Liver (tissue), 9 donors: ENCODE measurements around the gene LRMDA. TPM values are rescaled to one million over a fixed set of nuclear protein-coding genes. Genes with fewer than 3 reads are reported as not detected.

Experiments
- DNase-seq: peaks from one replicate; pipeline ENCODE4 v3.0.0-alpha.2; 2017; ENCODE audit warnings: low spot score
- H3K27ac ChIP-seq, 2 donors: one replicate each; pipeline ENCODE4 v1.7.0; 2013; ENCODE audit warnings: inconsistent platforms in 2 of 2, low read length in 2 of 2, control low read depth in 1 of 2, low read depth in 1 of 2, mild to moderate bottlenecking in 1 of 2
- H3K27me3 ChIP-seq, 4 donors: one replicate each; pipeline versions ENCODE4 v1.6.1 to v1.7.0; 2013; ENCODE audit warnings: low read length in 3 of 4, inconsistent platforms in 1 of 4, mild to moderate bottlenecking in 1 of 4, moderate library complexity in 1 of 4; ENCODE audit not compliant: control insufficient read depth in 4 of 4, insufficient read depth in 4 of 4
- H3K36me3 ChIP-seq, 4 donors: one replicate each; pipeline versions ENCODE4 v1.6.1 to v1.7.0; 2013; ENCODE audit warnings: low read length in 3 of 4, mild to moderate bottlenecking in 3 of 4, low read depth in 1 of 4, moderate library complexity in 1 of 4; ENCODE audit not compliant: control insufficient read depth in 4 of 4, insufficient read depth in 3 of 4
- H3K4me1 ChIP-seq, 4 donors: one replicate each; pipeline versions ENCODE4 v1.6.1 to v1.7.0; 2013; ENCODE audit warnings: low read length in 3 of 4, mild to moderate bottlenecking in 3 of 4, moderate library complexity in 1 of 4; ENCODE audit not compliant: control insufficient read depth in 4 of 4, insufficient read depth in 4 of 4
- H3K4me3 ChIP-seq, 3 donors: one replicate each; pipeline versions ENCODE4 v1.6.1 to v1.7.0; 2013; ENCODE audit warnings: low read length in 3 of 3, control low read depth in 1 of 3, low read depth in 1 of 3, mild to moderate bottlenecking in 1 of 3
- H3K9ac ChIP-seq, 2 donors: one replicate each; pipeline ENCODE4 v1.7.0; 2013; ENCODE audit warnings: low read length in 2 of 2, mild to moderate bottlenecking in 2 of 2, moderate library complexity in 2 of 2, control low read depth in 1 of 2, low read depth in 1 of 2
- H3K9me3 ChIP-seq, 4 donors: one replicate each; pipeline versions ENCODE4 v1.6.1 to v1.7.0; 2013; ENCODE audit warnings: low read length in 3 of 4; ENCODE audit not compliant: control insufficient read depth in 4 of 4
- EGR1 ChIP-seq, 2 donors: IDR thresholded peaks; 2 replicates each; pipeline ENCODE4 v1.6.1; 2016 to 2018; ENCODE audit warnings: antibody characterized with exemption in 2 of 2, low read depth in 2 of 2
- FOXA1 ChIP-seq: IDR thresholded peaks from 2 replicates; pipeline ENCODE4 v1.6.1; 2016; ENCODE audit warnings: antibody characterized with exemption
- FOXA2 ChIP-seq: IDR thresholded peaks from 2 replicates; pipeline ENCODE4 v1.6.1; 2016; ENCODE audit warnings: antibody characterized with exemption
- GABPA ChIP-seq, 2 donors: IDR thresholded peaks in 1 of 2; conservative IDR thresholded peaks in 1 of 2; 2 replicates each; pipeline ENCODE4 v1.6.1; 2016; ENCODE audit warnings: antibody characterized with exemption in 2 of 2, mild to moderate bottlenecking in 1 of 2, moderate library complexity in 1 of 2
- HNF4A ChIP-seq, 2 donors: conservative IDR thresholded peaks; 2 replicates each; pipeline ENCODE4 v1.6.1; 2016; ENCODE audit warnings: antibody characterized with exemption in 2 of 2, mild to moderate bottlenecking in 2 of 2
- HNF4G ChIP-seq: IDR thresholded peaks from 2 replicates; pipeline ENCODE4 v1.6.1; 2016; ENCODE audit warnings: antibody characterized with exemption
- JUND ChIP-seq, 2 donors: IDR thresholded peaks; 2 replicates each; pipeline ENCODE4 v1.6.1; 2016; ENCODE audit warnings: antibody characterized with exemption in 2 of 2
- MAX ChIP-seq: IDR thresholded peaks from 2 replicates; pipeline ENCODE4 v1.6.1; 2016; ENCODE audit warnings: antibody characterized with exemption
- RAD21 ChIP-seq, 2 donors: IDR thresholded peaks; 2 replicates each; pipeline ENCODE4 v1.6.1; 2016; ENCODE audit warnings: antibody characterized with exemption in 2 of 2, mild to moderate bottlenecking in 2 of 2
- REST ChIP-seq: IDR thresholded peaks from 2 replicates; pipeline ENCODE4 v1.6.1; 2016; ENCODE audit warnings: antibody characterized with exemption, mild to moderate bottlenecking
- RXRA ChIP-seq, 2 donors: IDR thresholded peaks; 2 replicates each; pipeline ENCODE4 v1.6.1; 2017 to 2018; ENCODE audit warnings: antibody characterized with exemption in 2 of 2, mild to moderate bottlenecking in 1 of 2
- SP1 ChIP-seq: IDR thresholded peaks from 2 replicates; pipeline ENCODE4 v1.6.1; 2018; ENCODE audit warnings: antibody characterized with exemption, mild to moderate bottlenecking
- YY1 ChIP-seq: IDR thresholded peaks from 2 replicates; pipeline ENCODE4 v1.6.1; 2016; ENCODE audit warnings: antibody characterized with exemption, mild to moderate bottlenecking
- WGBS: extraction: QIAGEN DNeasy Blood & Tissue Kit; methylation state at CpG from one replicate; pipeline ENCODE4 v1.1.7; 2013; 5-methylcytosine and 5-hydroxymethylcytosine counted together
- polyA plus RNA-seq, 2 donors: library from polyadenylated mRNA; stranded (reverse) in 1 of 2; unstranded in 1 of 2; fragments of 200-250 nt in 1 of 2; fragments of >200 nt in 1 of 2; fragmentation: Nextera tagmentation in 1 of 2; extraction: Ambion mirVana in 1 of 2; gene quantifications; one replicate each; pipeline versions ENCODE4 v1.2.1 to v1.2.3, GENCODE V29; 2013 to 2015
- total RNA-seq, 2 donors: library from RNA; depleted of rRNA; stranded (reverse); fragments of >200 nt; gene quantifications; one replicate each; pipeline ENCODE4 v1.2.3, GENCODE V29; 2014
- TF ChIP-seq, protein P1 (sequence below): fragments of 150-350 bp; IDR thresholded peaks from 2 replicates; pipeline ENCODE4 v1.5.1; 2017; ENCODE audit warnings: improper control_type of control experiment, low read depth, low read length; ENCODE audit not compliant: missing input control
- TF ChIP-seq, protein P2 (sequence below): IDR thresholded peaks from 2 replicates; pipeline ENCODE4 v1.6.1; 2016; ENCODE audit warnings: antibody characterized with exemption
- TF ChIP-seq, protein P3 (sequence below): IDR thresholded peaks from 2 replicates; pipeline ENCODE4 v1.6.1; 2016; ENCODE audit warnings: antibody characterized with exemption
- donor health status: healthy.
- donor health status: healthy.
- donor health status: healthy.
- donor health status: healthy.
- donor health status: healthy.

Gene LRMDA
- total and polyA plus RNA-seq, 4 donors: 7.9 to 15.8 (median 11.3) TPM

GRCh38 chr10:75390178-75390577, 41.2 kb upstream of the LRMDA start:
- no peak overlapping the region for H3K27ac ChIP-seq
- DNase-seq: no peak
- TF ChIP-seq EGR1 (IDR thresholded peaks at IDR 0.05; ENCODE audit: low read depth in 2 of 2) (no peak), HNF4G (no peak), FOXA1 (no peak), MAX (no peak), HNF4A (conservative IDR thresholded peaks at IDR 0.05) (no peak), SP1 (no peak)
- TF ChIP-seq, protein P1, sequence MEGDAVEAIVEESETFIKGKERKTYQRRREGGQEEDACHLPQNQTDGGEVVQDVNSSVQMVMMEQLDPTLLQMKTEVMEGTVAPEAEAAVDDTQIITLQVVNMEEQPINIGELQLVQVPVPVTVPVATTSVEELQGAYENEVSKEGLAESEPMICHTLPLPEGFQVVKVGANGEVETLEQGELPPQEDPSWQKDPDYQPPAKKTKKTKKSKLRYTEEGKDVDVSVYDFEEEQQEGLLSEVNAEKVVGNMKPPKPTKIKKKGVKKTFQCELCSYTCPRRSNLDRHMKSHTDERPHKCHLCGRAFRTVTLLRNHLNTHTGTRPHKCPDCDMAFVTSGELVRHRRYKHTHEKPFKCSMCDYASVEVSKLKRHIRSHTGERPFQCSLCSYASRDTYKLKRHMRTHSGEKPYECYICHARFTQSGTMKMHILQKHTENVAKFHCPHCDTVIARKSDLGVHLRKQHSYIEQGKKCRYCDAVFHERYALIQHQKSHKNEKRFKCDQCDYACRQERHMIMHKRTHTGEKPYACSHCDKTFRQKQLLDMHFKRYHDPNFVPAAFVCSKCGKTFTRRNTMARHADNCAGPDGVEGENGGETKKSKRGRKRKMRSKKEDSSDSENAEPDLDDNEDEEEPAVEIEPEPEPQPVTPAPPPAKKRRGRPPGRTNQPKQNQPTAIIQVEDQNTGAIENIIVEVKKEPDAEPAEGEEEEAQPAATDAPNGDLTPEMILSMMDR: no peak
- H3K36me3 ChIP-seq: no peaks in the 10 kb centered on the region
- peaks cover 0 to 4% (median 0%) of the 10 kb centered on the region in 4 donors for H3K4me1 ChIP-seq
- no peaks in the 10 kb centered on the region for H3K27me3 ChIP-seq
- H3K9me3 ChIP-seq: peaks cover 0 to 2% (median 0%) of the 10 kb centered on the region in 4 donors
- H3K4me3 ChIP-seq: no peak overlapping the region
- H3K9ac ChIP-seq: no peak overlapping the region

- Histone ChIP-seq H3K4me3 (no peak overlapping the region), H3K9ac (no peak overlapping the region), H3K27me3 (no peaks in the 10 kb centered on the region), H3K4me1 (peaks cover 0 to 12% (median 7%) of the 10 kb centered on the region in 4 donors), H3K9me3 (no peaks in the 10 kb centered on the region), H3K36me3 (no peaks in the 10 kb centered on the region), H3K27ac (no peak overlapping the region)
- no peak for DNase-seq
- TF ChIP-seq FOXA1: no peak
- WGBS: 93% methylated on average over 2 of the region's 2 CpGs
These were observed 39.2 kb upstream of the LRMDA start for GRCh38 chr10:75392271-75392670.

GRCh38 chr10:75392744-75393143, 38.7 kb upstream of the LRMDA start:
- H3K27ac ChIP-seq: no peak overlapping the region
- no peaks in the 10 kb centered on the region for H3K9me3 ChIP-seq
- H3K27me3 ChIP-seq: no peaks in the 10 kb centered on the region
- H3K9ac ChIP-seq: no peak overlapping the region
- H3K4me3 ChIP-seq: no peak overlapping the region
- no peaks in the 10 kb centered on the region for H3K36me3 ChIP-seq
- DNase-seq: no peak
- H3K4me1 ChIP-seq: peaks cover 0 to 15% (median 10%) of the 10 kb centered on the region in 4 donors
- no peak for TF ChIP-seq JUND (IDR thresholded peaks at IDR 0.05)
- no peak for TF ChIP-seq REST
- TF ChIP-seq YY1: no peak
- no peak for TF ChIP-seq SP1
- no peak for TF ChIP-seq RXRA (IDR thresholded peaks at IDR 0.05)
- no peak for TF ChIP-seq FOXA2
- no peak for TF ChIP-seq EGR1 (IDR thresholded peaks at IDR 0.05; ENCODE audit: low read depth in 2 of 2)
- TF ChIP-seq, protein P2, sequence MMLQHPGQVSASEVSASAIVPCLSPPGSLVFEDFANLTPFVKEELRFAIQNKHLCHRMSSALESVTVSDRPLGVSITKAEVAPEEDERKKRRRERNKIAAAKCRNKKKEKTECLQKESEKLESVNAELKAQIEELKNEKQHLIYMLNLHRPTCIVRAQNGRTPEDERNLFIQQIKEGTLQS: no peak
- no peak for TF ChIP-seq FOXA1
- TF ChIP-seq RAD21 (IDR thresholded peaks at IDR 0.05): no peak
- no peak for TF ChIP-seq GABPA (IDR thresholded peaks at IDR 0.05 in 1 of 2, conservative IDR thresholded peaks at IDR 0.05 in 1 of 2)
- TF ChIP-seq, protein P1: no peak
- TF ChIP-seq HNF4G: no peak
- TF ChIP-seq, protein P3, sequence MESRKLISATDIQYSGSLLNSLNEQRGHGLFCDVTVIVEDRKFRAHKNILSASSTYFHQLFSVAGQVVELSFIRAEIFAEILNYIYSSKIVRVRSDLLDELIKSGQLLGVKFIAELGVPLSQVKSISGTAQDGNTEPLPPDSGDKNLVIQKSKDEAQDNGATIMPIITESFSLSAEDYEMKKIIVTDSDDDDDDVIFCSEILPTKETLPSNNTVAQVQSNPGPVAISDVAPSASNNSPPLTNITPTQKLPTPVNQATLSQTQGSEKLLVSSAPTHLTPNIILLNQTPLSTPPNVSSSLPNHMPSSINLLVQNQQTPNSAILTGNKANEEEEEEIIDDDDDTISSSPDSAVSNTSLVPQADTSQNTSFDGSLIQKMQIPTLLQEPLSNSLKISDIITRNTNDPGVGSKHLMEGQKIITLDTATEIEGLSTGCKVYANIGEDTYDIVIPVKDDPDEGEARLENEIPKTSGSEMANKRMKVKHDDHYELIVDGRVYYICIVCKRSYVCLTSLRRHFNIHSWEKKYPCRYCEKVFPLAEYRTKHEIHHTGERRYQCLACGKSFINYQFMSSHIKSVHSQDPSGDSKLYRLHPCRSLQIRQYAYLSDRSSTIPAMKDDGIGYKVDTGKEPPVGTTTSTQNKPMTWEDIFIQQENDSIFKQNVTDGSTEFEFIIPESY: no peak
